HG03457 (cell line): ENCODE results near the gene NNT.
"Not testable (repeated sequence)": the region's sequence is repeated elsewhere in the genome, so short reads cannot be mapped to it uniquely, and the experiment has no call there.

Source experiments
- ATAC-seq: cut with Tn5 transposase; IDR thresholded peaks from one replicate; pipeline ENCODE4 v1.9.1; 2021; ENCODE audit warnings: moderate number of reproducible peaks; ENCODE audit not compliant: unreplicated experiment

The NNT gene

GRCh38 chr5:43663916-43664315 lies 60.9 kb downstream of the NNT start:
- ATAC-seq = no peak

GRCh38 chr5:43664501-43665040 lies 61.6 kb downstream of the NNT start:
- no peak for ATAC-seq

GRCh38 chr5:43665749-43666148 lies 62.8 kb downstream of the NNT start:
- ATAC-seq = not testable (repeated sequence)

- ATAC-seq = not testable (repeated sequence)
Measured at GRCh38 chr5:43666728-43667127, 63.7 kb downstream of the NNT start.

GRCh38 chr5:43667379-43667778 lies 64.4 kb downstream of the NNT start:
- ATAC-seq = not testable (repeated sequence)

- ATAC-seq = no peak
Measured at GRCh38 chr5:43674536-43674935, 71.6 kb downstream of the NNT start.

GRCh38 chr5:43675357-43675756 lies 72.4 kb downstream of the NNT start:
- ATAC-seq = no peak

- no peak for ATAC-seq
Measured at GRCh38 chr5:43676083-43676840, 73.3 kb downstream of the NNT start.

GRCh38 chr5:43677253-43677652 lies 74.3 kb downstream of the NNT start:
- no peak for ATAC-seq

- ATAC-seq = no peak
Measured at GRCh38 chr5:43679214-43679613, 76.2 kb downstream of the NNT start.

- no peak for ATAC-seq
Measured at GRCh38 chr5:43680286-43680685, 77.3 kb downstream of the NNT start.

- ATAC-seq = no peak
Measured at GRCh38 chr5:43683884-43684471, 81.0 kb downstream of the NNT start.

- ATAC-seq = no peak
Measured at GRCh38 chr5:43685252-43685950, 82.4 kb downstream of the NNT start.

GRCh38 chr5:43687275-43687674 lies 84.3 kb downstream of the NNT start:
- ATAC-seq = no peak

GRCh38 chr5:43691275-43691674 lies 88.3 kb downstream of the NNT start:
- no peak for ATAC-seq

GRCh38 chr5:43691893-43692292 lies 88.9 kb downstream of the NNT start:
- ATAC-seq = no peak

- ATAC-seq = no peak
Measured at GRCh38 chr5:43693411-43693810, 90.4 kb downstream of the NNT start.

GRCh38 chr5:43694027-43694426 lies 91.0 kb downstream of the NNT start:
- ATAC-seq = no peak

GRCh38 chr5:43696444-43696843 lies 93.5 kb downstream of the NNT start:
- not testable (repeated sequence) for ATAC-seq

- ATAC-seq = no peak
Measured at GRCh38 chr5:43699910-43700309, 96.9 kb downstream of the NNT start.

GRCh38 chr5:43700601-43701000 lies 97.6 kb downstream of the NNT start:
- no peak for ATAC-seq

GRCh38 chr5:43701227-43701626 lies 98.2 kb downstream of the NNT start:
- ATAC-seq = no peak
